ENCODE data around the gene TMEM86B.
"Not testable (repeated sequence)": the region's sequence is repeated elsewhere in the genome, so short reads cannot be mapped to it uniquely, and the experiment has no call there.

The TMEM86B gene

GRCh38 chr19:55220525-55220924 lies 8.0 kb downstream of the TMEM86B start:
- no peak for DNase-seq (ENCODE audit: low spot score)

GRCh38 chr19:55216461-55217198 lies 11.9 kb downstream of the TMEM86B start:
- peak; percentile 99 for DNase-seq (ENCODE audit: low spot score)

GRCh38 chr19:55213547-55213946 lies 15.0 kb downstream of the TMEM86B start:
- no peak for DNase-seq (ENCODE audit: low spot score)

GRCh38 chr19:55212447-55212846 lies 16.1 kb downstream of the TMEM86B start:
- DNase-seq (ENCODE audit: low spot score) = peak; percentile 22

GRCh38 chr19:55209693-55210472 lies 18.7 kb downstream of the TMEM86B start:
- peak; percentile 97 for DNase-seq (ENCODE audit: low spot score)

GRCh38 chr19:55208880-55209692 lies 19.5 kb downstream of the TMEM86B start, which contains the start of gene PTPRH:
PTPRH (minus strand) TSS chr19:55209501; CDS start chr19:55209433, 68 bp downstream.
- DNase-seq (ENCODE audit: low spot score) = peak; percentile 64

GRCh38 chr19:55206664-55207500 lies 21.7 kb downstream of the TMEM86B start:
- DNase-seq (ENCODE audit: low spot score) = peak; percentile 88

GRCh38 chr19:55202199-55202598 lies 26.4 kb downstream of the TMEM86B start:
- not testable (repeated sequence) for DNase-seq (ENCODE audit: low spot score)

GRCh38 chr19:55199620-55200204 lies 28.9 kb downstream of the TMEM86B start:
- no peak for DNase-seq (ENCODE audit: low spot score)

GRCh38 chr19:55198651-55199050 lies 29.9 kb downstream of the TMEM86B start:
- no peak for DNase-seq (ENCODE audit: low spot score)

GRCh38 chr19:55197528-55197927 lies 31.0 kb downstream of the TMEM86B start:
- DNase-seq (ENCODE audit: low spot score) = no peak

GRCh38 chr19:55196803-55197202 lies 31.8 kb downstream of the TMEM86B start:
- no peak for DNase-seq (ENCODE audit: low spot score)

GRCh38 chr19:55193481-55193880 lies 35.1 kb downstream of the TMEM86B start:
- DNase-seq (ENCODE audit: low spot score) = no peak

GRCh38 chr19:55189403-55189835 lies 39.1 kb downstream of the TMEM86B start:
- DNase-seq (ENCODE audit: low spot score) = peak; percentile 55

GRCh38 chr19:55188625-55189024 lies 39.9 kb downstream of the TMEM86B start:
- peak; percentile 32 for DNase-seq (ENCODE audit: low spot score)

GRCh38 chr19:55186080-55186479 lies 42.5 kb downstream of the TMEM86B start:
- no peak for DNase-seq (ENCODE audit: low spot score)

GRCh38 chr19:55181740-55182139 lies 46.8 kb downstream of the TMEM86B start:
- no peak for DNase-seq (ENCODE audit: low spot score)

- peak; percentile 13 for DNase-seq (ENCODE audit: low spot score)
Observed at GRCh38 chr19:55179606-55180484, 48.7 kb downstream of the TMEM86B start, which contains the start of gene SYT5. SYT5 (minus strand) TSS chr19:55180289; CDS start chr19:55179041, 1,248 bp downstream.

- peak; percentile 77 for DNase-seq (ENCODE audit: low spot score)
Observed at GRCh38 chr19:55178781-55179599, 49.6 kb downstream of the TMEM86B start.

All from kidney tubule cell (primary cell).